GM21447 (cell line): ENCODE results near the gene ELP5.

ENCODE experiments used
- ATAC-seq: cut with Tn5 transposase; IDR thresholded peaks from one replicate; pipeline ENCODE4 v1.9.1; 2021; ENCODE audit not compliant: unreplicated experiment

ELP5 gene

DNA sequence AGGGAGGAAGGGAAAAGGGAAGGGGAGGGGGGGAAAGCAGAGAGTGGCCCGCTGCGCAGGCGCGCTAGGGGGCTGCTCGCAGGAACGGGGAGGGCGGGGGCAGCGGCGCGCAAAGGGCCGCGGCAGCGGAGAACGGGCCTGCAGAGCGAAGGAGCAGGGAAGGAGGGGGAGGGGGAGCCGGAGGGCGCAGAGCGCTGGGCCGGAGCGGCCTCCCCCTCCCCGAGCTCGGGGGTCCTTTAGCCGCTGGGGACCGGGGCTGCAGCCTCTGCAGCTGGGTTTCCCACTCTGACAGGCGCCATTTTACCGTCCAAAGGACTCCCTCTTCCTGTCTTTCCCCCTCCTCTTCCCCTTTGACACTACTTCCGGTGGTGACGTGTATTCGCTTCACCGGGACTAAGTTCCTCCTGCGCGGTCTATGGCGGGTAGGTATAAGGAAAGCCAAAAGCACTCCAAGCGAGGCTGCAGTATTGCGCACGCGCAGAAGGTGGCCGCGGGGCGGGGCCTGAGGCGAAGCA, 297 bp upstream of the ELP5 start, which contains the start of gene CTDNEP1:
TSS of gene CTDNEP1 (minus strand) at position 74 of the 515 bp plus-strand sequence. CDS start 438 bp downstream, outside the sequence.
- peak; percentile 85 for ATAC-seq

DNA sequence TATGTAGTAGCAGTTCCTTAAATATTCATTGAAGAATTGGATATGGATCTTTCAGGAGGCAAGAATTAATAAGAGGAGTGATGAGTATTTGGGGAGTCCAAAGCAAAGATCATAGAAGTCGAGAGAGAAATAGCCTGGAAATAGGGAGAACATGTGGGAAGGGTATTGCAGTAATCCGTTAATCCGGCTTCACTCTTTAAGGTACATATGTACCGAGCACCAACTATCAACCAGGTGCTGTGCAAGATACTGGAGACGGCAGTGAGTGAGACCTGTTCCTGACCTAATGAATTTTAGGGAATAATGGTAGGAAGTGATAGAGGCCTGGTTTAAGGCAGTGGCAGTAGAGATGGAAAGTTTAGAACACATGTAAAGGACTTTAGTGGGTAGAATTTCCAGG, 1.1 kb downstream of the ELP5 start:
- no peak for ATAC-seq

DNA sequence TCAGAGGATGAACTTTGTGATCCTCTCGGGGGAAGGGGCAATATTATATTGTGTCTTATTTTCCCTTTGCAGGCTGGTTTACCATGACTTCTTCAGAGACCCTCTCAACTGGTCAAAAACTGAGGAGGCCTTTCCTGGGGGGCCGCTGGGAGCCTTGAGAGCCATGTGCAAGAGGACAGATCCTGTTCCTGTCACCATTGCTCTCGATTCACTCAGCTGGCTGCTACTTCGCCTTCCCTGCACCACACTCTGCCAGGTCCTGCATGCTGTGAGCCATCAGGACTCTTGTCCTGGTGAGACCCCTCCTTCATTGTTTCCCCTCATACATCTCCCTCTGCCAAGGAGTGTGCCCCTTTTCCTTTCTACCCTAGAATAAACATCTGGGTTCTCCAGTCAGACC, 2.5 kb downstream of the ELP5 start:
- no peak for ATAC-seq

DNA sequence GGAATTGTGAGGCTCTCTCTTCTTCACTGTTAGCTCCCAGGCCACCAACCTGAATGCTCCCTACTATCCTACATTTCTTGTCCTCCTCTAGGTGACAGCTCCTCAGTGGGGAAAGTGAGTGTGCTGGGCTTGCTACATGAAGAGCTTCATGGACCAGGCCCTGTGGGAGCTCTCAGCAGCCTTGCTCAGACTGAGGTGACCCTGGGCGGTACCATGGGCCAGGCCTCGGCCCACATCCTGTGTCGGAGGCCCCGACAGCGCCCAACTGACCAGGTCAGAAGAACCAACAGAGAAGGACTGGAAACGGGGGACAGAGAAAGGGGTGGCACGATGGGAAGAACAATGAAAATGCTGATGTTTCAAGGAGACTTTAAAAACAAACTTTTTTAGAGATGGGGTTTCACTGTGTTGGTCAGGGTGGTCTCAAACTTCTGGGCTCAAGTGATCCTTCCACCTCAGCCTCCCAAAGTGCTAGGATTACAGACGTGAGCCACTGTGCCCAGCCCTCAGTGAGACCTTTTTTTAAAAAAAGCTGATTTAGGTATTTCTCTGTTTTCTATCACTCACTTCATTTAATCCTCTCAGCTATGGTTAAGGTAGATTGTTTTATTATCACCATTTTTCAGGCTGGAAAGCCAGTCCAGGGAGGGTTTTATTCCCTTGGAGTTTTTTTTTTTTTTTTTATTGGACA, 4.9 kb downstream of the ELP5 start:
- ATAC-seq = no peak

DNA sequence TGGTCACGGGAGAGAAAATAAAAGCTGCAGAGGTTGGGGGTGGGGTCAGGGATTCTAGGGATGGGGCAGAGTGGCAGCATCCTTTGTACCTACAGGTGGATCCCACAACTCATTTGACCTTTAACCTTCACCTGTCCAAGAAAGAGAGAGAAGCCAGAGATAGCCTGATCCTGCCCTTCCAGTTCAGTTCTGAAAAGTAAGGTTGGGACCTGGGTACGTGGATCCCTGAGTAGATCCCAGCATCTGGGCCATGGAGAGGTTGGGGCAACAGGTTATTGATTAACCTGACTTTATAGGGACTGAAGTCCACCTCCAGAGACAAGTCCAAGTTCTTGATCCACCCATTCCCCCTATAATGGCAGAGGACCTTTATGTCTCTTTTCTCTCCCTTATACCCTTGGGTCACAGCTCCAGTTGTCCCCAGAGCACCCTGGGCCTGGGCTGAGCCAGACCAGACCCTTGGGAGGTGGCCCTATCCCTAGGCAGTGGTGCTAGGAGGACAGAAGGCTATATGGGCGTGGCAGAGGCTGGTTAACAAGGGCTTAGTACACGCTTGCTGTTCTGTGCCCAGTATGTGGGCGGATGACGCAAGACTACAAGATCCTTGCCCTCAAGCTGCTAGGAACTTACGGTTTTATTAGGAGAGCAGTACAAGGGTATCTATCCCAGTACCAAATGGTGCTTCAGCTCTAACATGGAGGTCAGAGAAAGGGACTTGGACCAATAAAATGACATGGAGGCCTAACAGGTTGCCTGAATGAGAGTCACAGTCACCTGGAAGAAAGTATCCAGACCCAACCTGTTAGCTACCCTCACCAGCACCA, 6.9 kb downstream of the ELP5 start:
- no peak for ATAC-seq

DNA sequence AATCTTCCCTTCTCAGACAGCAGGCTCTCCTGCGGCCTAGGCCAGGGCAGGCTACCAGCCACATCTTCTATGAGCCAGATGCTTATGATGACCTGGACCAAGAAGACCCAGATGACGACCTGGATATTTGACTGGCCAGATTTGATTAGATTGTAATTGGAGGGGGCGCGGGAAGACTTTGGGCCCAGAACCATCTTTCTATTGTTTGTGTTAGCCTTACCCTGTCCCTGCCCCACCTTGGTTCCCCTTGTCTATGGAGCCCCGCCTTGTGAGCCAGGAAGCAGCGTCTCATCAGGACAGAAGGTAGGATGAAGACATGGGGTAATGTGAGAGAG, 7.5 kb downstream of the ELP5 start:
- no peak for ATAC-seq

DNA sequence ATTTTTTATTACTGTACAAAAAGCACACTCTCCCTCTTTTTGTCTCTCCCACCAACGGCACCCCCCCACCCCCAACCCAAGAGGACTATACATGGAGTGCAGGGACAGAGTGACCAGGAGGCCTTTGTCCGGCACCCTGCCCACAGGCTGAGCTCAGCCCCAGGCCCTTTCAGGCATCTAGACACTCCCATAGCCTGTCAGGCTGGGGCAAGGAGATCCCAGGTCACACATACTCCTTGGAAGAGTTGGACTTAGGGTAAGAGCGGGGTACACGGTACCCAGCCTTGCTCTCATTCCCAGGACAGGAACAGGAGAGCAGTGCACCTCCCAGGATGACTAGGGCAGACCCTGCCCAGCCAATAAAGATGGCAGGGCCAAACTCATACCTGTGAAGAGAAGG, 8.1 kb downstream of the ELP5 start:
- ATAC-seq = no peak

DNA sequence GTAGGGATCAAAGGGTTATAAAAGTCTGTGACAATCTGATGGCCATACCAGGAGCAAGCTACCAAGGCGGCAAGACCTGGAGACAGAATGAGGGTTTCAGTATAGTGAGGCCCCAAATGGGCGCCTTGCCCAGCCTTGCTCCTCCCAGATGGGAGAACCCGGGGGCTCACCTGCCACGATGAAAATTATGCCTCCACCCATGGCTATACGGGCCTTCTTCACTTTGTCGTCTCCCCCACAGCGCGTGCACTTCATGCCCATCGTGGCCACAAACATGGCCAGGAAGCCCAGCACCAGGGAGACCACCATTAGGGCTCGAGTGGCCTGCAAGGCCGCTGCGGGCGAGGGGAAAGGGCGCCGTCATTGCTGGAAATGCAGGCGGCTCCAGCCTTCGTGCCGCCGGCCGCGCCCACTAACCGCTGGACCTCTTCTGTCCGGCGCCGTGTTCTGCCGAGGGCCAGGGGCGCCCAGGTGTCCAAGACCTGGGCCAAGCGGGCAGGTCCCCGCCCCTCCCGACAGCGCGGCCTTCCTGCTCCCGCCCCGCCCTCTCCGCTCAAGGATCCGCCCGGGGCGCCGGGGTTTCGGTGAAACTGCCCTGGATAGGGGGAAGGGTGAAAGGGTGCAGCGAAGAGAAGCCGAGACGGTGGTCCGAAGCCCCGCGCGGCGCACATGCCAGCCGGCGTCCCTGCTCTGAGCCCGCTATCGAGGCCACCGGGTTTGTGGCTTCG, 8.8 kb downstream of the ELP5 start:
- ATAC-seq = no peak

DNA sequence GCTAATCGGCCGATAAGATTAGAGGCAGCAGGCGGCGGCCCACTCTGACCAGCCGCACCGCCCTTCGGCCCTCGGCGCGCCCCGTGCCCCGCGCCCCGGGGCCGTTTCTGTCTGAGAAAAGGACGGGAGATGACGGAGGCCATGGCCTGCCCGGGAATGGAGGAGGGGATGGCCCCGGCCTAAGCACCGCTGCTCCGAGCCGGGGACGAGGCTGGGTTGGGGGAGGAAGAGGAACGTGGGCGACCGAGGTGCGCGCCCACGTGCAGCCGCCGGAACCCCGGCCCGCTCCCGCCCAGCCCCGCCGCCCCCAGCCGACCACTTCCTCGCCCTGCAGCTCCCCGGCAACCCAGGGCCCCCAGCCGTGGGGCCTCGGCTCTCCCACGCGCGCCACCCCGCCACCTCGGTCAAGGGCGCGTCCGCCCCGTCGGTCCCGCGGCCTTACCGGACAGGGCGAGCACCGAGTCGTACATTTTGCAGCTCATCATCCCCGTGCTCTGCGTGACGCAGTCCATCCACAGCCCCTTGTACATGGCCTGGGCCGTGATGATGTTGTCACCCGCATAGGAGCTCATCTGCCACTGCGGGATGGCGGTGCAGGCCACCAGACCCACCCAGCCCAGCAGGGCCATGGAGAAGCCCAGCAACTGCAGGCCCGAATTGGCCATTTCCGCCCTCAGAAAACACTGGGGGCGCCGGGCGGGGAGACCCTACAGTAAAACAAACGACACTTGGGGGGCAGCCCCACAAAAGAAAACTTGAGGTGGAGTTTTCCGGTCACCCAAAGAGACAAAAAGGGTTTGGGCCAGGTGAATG, 9.6 kb downstream of the ELP5 start:
- no peak for ATAC-seq

DNA sequence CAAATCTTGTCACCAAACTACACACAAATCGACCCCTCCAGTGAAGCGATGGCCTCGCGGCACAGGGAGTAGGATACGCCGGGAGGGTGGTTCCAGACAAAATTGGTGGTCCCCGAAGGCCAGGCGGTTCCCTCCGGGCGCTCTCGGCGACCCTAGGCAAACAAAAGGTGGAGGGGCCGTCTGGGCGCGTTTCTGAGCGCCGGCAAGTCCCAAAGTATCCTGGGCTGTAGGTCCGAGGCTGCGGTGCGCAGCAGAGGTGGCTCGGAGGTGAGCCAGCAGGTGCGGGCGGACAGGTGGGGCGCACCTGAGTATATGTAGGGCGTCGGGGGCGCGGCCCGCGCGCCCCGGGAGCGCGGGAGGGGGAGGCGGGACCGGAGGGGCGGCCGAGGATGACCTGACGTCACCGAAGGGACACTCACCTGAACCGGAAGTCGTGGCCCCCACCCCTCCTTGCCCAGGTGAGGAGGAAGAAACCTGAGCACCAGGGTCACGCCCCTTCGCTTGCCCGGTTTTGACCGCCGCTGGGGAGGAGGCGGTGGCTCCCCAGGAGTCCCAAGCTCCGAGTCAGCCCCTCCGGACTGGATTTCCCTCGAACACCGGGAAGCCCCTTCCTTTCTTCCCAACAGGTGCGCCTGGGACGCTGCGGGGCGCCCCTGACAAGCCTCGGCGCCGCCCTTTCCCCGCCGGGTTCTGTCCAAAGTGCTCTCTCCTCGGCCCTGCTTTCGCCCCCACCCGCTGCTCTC, 10.3 kb downstream of the ELP5 start, which contains the start of gene CLDN7:
TSS of gene CLDN7 (minus strand) at position 287 of the 743 bp plus-strand sequence. CDS start 435 bp downstream, outside the sequence.
- ATAC-seq = no peak

DNA sequence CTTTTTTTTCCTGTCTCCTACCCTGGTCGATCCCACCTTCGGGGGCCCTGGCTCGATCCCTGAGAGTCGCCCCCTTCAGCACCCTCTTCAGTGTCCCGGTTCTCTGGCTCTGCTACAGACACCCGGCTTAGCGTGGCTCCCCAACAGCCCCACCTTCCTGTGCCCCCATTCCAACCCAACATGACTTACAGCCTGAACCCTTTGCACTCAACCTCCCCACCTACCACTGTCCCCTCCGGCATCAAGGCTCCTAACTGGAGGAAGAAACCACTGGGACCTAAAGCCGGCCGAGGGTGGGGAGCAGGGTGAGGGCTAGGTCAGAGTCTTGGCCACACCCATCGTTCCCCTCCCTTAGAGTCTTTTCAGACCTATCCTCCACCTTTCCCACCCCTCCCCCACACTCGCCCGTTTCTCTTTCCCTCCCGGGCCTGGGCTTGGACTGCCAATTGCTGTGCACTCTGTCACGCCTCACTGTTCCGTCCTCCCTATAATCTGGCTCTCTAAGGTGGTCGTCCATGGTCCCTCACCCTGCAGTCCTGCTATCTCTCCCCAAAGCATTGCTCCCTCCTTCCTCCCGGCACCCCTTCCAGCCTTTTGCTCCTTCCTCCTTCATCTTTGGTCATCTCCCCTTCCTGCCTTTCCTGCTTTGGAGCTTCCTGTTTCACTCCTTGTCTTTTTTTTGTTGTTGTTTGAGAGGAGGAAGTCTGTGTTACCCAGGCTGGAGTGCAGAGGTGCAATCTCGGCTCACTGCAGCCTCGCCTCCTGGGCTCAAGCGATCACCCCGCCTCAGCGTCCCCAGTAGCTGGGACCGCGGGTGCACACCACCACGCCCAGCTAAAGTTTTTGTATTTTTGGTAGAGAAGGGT, 11.2 kb downstream of the ELP5 start:
- no peak for ATAC-seq

DNA sequence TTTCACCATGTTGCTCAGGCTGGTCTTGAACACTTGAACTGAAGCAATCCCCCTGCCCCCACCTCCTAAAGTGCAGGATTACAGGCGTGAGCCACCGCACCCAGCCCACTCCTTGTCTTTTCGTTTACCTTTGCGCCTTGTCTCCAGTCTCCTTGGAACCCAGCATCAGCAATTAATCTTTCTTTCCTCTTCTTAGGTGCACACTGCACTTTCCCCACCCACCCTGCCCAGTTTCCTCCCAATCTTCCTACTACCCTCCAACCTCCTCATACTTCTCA, 11.7 kb downstream of the ELP5 start:
- ATAC-seq = no peak

DNA sequence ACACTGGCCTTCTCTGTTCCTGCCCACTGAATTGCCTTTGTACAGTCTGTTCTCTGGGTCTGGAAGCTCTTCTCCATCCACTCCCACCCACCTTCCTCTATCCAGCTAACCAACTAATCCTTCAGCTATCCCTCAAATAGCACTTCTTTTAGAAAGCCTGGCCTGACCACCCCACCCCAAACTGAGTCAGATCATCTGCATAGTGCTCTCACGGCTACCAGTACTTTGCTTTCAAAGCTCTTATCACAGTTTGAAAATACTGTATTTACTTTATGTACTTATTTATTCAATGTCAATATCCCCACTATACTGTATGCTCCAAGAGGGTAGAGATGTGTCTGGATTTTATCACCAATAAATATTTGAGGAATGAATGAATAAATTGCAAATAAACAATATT, 14.8 kb downstream of the ELP5 start:
- no peak for ATAC-seq

DNA sequence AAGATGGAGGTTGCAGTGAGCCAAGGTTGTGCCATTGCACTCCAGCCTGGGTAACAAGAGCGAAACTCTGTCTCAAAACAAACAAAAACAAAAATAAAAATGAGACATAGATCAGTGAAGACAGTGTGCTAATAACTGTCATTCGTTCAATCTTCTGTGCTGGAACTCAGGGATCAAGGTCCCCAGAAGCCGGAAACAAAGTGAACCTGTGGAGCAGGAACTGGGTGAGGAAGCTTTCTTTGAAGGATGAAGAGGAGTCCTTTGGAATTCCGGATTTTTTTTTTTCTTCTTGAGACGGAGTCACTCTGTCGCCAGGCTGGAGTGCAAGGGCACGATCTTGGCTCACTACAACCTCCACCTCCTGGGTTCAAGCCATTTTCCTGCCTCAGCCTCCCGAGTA, 27.4 kb downstream of the ELP5 start:
- ATAC-seq = no peak

DNA sequence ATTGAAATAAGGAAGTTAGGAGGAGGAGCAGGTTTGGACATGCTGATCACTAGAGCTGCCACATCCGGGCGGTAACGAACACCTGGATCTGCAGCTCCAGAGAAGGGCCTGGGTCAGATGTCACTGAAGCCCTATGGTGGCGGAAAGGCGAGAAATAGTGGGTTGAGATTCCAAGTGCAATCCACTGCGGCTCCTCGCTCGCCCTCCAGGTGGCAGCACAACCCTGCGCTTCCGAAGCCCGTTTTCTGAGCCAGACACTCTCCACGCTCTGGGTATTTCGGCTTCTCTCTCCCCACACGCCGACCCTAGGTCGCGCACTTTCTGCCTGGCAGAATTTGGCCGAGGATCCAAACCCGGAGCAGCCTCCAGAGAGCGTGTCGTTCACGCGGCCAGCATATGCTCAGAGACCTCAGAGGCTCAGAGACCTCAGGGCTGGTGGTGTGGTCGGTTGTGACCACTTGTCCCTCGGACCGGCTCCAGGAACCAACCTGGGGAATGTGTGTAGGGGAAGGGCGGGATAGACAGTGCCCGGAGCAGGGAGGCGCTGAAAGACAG, 28.6 kb downstream of the ELP5 start:
- peak; percentile 57 for ATAC-seq

DNA sequence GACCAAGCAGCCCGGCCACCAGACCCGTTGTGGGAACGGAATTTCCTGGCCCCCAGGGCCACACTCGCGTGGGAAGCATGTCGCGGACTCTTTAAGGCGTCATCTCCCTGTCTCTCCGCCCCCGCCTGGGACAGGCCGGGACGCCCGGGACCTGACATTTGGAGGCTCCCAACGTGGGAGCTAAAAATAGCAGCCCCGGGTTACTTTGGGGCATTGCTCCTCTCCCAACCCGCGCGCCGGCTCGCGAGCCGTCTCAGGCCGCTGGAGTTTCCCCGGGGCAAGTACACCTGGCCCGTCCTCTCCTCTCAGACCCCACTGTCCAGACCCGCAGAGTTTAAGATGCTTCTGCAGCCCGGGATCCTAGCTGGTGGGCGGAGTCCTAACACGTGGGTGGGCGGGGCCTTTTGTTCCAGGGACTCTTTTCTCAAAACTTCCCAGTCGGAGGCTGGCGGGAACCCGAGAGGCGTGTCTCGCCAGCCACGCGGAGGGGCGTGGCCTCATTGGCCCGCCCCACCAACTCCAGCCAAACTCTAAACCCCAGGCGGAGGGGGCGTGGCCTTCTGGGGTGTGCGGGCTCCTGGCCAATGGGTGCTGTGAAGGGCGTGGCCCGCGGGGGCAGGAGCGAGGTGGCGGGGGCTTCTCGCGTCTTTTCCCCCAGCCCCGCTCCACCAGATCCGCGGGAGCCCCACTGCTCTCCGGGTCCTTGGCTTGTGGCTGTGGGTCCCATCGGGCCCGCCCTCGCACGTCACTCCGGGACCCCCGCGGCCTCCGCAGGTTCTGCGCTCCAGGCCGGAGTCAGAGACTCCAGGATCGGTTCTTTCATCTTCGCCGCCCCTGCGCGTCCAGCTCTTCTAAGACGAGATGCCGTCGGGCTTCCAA, 29.3 kb downstream of the ELP5 start, which contains the start of gene SLC2A4:
TSS of gene SLC2A4 (plus strand) at position 645 of the 879 bp plus-strand sequence. CDS start at position 862, 217 bp downstream.
- peak; percentile 52 for ATAC-seq

DNA sequence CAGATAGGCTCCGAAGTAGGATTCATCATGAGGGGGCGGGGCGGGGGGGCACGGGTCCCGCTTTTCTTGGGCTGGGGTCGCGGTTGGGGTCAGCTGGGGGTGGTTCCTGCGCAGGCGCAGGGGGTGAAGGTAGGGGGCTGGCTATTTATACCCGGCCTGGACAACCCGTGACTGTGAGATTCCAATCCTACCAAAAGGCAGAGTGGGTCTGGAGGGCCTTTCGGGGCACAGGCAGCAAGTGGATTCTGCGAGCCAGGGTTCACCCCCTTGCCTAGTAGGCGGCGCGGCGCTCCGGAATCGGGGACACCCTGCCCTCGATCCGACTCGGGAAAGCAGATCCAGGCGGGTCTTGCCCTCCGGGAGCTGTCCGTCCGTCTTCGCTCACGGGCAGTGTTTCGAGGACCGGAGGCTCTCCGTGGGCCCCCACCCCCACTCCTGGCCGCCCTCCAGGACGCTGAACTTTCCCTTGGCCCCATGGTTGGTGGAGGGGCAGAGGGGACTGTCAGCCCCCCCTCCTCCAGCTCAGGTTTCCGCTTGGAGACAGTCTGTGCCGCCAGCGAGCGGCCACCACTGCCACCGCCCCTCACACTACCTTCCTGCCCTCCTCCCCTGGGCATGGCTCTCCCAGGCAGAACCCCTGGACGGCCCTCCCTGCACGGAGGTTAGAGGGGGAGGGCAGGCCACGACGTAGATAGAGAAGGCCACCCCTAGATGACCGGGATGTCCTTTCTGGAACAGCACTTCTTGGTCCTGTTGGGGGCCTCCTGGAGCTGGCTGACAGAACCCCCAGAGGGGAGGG, 30.1 kb downstream of the ELP5 start:
- ATAC-seq = no peak
